HG02970 (cell line): ENCODE measurements around the gene CDK15.
"Not testable (repeated sequence)": the region's sequence is repeated elsewhere in the genome, so short reads cannot be mapped to it uniquely, and the experiment has no call there.

Experiments
- ATAC-seq: cut with Tn5 transposase; IDR thresholded peaks from one replicate; pipeline ENCODE4 v1.9.1; 2021; ENCODE audit warnings: mild to moderate bottlenecking, moderate library complexity, moderate number of reproducible peaks; ENCODE audit not compliant: unreplicated experiment, low FRiP score

CDK15 gene

GRCh38 chr2:201806442-201807170 lies at the start of gene CDK15:
CDK15 (plus strand) TSS chr2:201806537; CDS start chr2:201806665, 128 bp downstream.
- ATAC-seq: no peak

DNA sequence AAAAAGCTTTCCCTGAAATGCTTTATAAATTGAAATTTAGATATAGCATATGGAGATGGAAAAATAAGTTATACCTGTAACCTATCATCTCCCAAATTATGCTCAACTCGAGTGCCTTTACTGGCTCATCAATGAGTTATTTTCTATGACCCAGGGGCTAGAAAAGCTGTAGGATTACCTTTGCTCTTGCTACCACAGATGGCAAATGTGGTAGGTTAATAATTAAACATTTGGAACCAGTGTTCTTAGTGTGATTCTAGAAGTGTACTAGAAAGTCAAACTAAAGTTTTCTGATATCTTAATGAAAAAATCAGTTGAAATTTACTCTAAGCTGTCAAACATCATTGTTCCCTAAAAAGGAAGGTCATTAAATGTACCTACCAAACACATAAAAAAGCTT lies 48.1 kb upstream of the CDK15 start:
- no peak for ATAC-seq

DNA sequence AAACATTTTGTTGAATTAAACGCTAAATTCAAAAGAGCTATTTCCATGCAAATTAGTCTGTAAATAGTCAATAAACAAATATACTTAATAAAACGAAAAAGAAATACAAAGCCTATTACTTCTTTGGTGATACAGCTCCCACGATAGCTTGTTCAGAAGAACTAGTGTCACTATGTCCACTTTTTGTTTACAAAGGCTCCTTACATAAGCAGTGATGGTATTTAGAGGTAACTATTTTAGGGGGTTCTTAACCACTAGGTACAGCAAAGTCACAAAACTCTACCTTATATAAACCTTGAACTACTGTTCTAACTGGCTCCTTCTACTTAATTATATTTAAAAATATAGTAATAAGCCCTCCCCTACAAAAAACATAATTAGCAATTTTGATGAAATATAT lies 47.5 kb upstream of the CDK15 start:
- ATAC-seq: no peak

DNA sequence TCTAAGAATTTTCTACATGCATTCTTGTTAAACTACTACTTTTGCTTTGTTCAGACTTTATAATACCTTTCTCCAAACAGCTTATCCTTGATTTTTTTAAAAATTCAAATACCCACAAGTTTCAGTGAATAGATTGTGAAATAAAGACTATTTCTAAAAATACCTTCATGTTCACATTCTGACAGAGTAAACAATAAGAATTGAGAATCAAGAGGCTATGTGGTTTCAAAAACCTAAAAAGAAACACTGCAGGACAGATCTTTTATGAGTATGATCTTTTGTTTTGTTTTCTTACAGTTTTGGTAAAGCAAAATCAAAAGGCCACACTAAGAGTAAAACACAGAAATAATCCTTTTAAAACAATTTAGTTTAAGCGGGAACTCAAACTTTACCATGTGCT lies 46.8 kb upstream of the CDK15 start:
- no peak for ATAC-seq

DNA sequence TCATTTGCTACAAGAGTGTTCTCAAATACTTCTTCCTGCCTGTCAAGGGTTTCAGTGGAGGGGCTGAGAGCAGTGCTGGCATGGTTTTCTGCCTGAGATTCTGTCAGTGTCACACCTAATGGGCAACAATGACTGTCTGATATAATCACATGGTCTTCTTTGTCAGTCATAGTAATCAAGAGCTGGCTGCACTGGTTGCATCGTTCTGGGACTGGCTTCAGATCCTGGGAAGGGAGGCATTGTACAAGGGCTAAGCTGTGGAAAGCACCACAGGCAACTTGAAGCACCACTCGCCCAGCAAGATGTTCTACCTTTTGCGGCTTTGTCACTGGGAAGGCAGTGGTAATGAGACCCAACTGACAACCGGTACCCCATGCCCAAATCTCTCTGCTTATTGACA lies 45.2 kb upstream of the CDK15 start:
- ATAC-seq: no peak

- ATAC-seq: not testable (repeated sequence)
Measured at GRCh38 chr2:201764469-201764868, 41.9 kb upstream of the CDK15 start.

GRCh38 chr2:201765799-201766198 lies 40.5 kb upstream of the CDK15 start:
- no peak for ATAC-seq

- no peak for ATAC-seq
Measured at GRCh38 chr2:201768918-201769317, 37.4 kb upstream of the CDK15 start.

GRCh38 chr2:201769666-201770373 lies 36.5 kb upstream of the CDK15 start:
- ATAC-seq: no peak

- no peak for ATAC-seq
Measured at GRCh38 chr2:201773990-201774389, 32.3 kb upstream of the CDK15 start.

DNA sequence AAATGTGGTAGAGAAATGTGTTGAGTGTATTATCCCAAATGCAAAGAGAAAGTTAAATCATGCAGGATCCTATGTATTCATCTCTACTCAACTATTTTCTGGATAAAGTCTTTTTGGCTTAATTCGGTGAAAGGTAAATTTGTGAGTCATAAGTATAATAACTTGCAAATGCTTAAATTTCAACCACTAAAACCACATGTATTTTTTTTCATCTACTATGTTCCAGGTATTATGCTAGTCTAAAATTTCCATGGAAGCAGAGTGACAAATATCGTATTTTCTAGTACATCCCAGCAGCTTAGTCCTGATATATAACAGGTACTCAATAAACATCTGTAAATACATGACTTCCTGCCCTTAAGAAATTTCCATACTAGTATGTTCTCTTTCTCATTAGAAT lies 31.8 kb upstream of the CDK15 start:
- no peak for ATAC-seq

DNA sequence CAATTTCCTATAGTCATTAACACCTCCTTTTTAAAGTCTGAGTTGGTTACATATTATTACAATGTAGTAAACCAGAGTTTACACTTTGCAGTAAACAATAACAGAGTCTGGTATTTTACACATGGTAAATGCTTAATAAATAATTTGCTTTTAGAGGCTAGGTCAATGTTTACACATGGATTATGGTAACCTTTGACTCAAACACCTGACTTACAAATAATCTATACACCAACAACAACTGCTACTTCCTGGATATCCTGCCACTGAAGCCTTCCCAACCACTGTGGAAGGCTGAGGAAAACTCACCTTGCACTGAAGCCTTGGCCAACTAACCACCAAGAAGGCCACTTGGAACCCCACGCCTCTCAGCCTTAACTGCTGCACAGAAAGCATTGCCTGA lies 31.0 kb upstream of the CDK15 start:
- no peak for ATAC-seq

DNA sequence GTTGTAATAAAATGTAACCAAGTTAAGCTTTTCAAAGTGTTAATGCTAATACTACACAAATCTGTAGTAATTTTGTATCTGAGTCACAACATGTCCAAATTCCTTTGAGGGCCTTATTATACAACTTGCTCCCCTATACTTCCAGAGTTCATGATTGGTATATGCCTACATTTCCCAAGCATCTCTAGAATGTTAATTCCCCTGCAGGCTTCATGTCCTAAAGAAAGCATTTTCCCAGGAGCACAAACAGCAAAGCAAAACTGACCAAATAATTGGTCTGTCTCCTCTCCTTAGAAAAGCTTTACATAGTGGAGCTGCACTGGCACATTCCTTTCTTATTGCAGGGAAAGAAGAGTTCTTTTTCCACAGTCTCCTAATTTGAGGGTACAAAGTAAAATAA lies 29.3 kb upstream of the CDK15 start:
- ATAC-seq: no peak

DNA sequence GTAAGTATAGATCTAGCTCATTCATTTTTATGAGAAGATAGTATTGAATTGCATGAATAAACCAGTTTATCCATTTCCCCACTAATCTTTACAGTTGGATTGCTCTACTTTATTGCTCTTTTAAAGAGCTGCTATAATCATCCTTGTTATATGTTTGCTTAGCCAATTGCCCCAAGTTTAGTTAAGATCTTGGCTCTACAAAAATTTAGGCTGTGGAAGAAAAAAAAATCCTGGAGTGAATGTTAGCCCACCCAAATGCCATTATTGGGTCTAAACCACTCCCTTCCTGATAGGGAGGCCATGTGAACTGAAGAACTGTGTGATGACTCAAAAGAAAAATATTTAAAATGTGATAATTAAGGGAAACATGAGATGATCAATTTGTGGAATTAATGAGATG lies 28.5 kb upstream of the CDK15 start:
- ATAC-seq: no peak

- ATAC-seq: no peak
Measured at GRCh38 chr2:201779901-201780673, 26.2 kb upstream of the CDK15 start.

DNA sequence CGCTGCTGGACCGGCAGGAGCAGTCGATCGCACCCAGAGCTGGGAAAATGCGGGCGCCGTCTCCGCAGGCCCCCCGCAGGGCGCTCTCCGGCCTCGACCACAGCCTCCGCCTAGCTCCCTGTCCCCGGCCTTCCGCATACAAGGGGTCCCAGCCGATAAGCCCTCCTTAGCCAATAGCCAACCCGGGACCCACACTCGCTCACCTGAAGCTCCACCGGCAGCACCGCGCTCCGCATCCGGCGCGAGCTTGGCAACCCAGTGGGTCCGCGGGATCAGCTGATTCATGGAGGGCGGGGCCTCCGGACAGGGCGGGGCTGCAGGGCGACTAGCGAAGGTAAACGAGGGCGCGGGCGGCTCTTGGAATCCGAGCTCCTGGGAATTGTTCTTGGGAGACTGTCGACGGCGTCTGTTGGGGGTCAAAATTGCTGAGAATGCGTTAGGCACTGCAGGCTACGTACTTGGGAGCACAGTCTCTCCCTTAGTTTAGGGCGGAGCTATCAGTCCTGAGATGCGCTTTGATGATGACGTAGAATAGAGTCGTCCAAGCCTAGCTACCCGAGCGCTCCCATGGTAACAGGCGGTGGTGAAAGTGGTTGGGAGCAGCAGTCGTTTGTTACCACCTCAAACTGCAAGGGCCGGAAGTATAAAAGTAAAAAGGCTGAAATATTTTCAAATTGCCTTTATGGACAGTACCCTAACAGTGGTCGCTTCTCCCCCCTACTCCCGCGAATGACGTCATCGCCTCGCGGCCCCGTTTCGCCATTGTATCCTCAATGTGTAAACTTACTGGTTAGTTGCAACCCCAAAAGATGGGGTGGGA lies 25.5 kb upstream of the CDK15 start, which contains the start of gene ALS2:
Gene ALS2, minus strand, starts transcription at position 260 of the 820 bp plus-strand sequence. CDS start 12,048 bp downstream, outside the sequence.
- peak; percentile 96 for ATAC-seq

DNA sequence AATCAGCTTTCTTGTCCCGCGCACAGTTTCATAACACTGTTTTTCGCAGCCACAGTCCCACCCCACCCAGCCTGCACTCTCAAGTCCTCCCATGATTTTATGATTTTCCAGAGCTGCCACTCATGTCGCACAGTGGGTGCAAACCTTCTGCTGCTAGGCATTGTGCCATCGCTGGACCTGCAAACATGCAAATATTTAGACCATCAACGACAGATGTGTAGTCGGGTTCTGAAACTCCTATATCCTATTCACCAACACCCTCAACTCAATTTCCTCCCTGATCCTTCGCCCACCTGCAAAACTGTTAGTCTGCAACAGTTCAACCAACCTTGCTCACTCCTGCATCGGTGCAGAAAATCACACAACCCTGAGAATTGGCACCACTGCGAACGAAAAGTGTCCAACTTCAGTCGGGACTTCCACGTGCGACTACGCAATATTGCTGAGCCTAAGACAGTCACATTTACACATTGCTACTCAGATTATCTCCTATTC lies 24.7 kb upstream of the CDK15 start:
- no peak for ATAC-seq

DNA sequence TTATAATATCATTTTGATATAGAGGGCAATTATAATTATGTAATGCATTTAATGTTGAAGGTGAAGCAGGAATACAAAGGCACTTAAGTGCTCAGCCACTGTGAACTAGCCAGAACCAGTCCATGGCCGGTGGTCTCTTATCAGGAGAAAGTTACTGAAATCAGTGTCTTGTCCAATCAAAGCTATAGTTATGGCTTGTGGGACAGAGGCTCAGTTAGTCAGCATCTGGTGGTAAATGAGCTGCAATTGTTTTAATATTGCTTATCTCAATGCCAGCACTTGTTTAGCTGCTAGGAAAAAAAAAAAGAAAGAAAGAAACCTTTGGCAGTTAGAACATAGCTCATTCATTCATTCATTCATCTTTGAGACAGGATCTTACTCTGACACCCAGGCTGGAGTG lies 21.8 kb upstream of the CDK15 start:
- ATAC-seq: no peak

DNA sequence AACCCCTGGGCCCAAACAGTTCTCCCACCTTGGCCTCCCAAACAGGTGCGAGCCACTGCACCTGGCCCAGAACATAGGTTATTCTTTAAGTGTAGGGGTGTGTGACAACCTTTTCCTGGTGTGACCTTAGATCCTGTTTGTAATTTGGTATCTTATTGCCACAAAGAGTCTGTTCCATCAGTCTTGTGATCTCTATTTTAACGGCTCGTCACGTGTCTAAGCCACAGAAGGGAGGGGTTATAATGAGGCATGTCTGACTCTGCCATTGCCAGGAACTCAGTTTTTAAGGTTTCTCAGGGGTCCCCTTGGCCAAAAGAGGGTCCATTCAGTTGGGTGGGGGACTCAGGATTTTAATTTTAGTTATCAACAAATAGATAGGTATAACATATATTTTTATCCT lies 21.2 kb upstream of the CDK15 start:
- no peak for ATAC-seq

DNA sequence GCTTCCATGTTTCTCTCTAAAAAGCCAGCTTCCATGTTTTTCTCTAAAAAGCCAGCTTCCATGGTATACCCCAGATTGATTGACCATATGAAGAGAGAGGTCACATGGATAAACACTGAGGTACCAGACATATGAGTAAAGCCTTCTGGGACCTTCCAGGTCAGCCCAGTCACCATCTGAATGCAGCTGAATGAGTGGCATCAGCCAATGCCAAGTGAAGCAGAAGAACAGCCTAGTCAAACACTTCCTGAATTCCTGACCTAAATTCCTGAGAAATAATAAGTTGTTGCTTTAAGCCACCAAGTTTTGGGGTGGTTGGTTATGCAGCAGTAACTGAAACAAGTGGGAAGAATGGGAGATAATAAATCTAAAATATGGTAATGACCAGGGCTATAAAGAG lies 19.9 kb upstream of the CDK15 start:
- no peak for ATAC-seq
